A172 (cell line): Measurements from ENCODE around the gene FAM236D. TPM values are rescaled to one million over a fixed set of nuclear protein-coding genes. Genes with fewer than 3 reads are reported as not detected.
"Not testable (repeated sequence)": the region's sequence is repeated elsewhere in the genome, so short reads cannot be mapped to it uniquely, and the experiment has no call there.

Experiments used
- DNase-seq: peaks from one replicate; pipeline ENCODE4 v3.0.0-alpha.2; 2015; ENCODE audit warnings: low spot score
- total RNA-seq: library from RNA; depleted of rRNA; stranded (reverse); fragments of >200 nt; shearing (Covaris generic); gene quantifications from 2 replicates; pipeline ENCODE4 v1.2.3, GENCODE V29; 2014; rRNA removed

The FAM236D gene
- not detected in 2 replicates for total RNA-seq

DNA sequence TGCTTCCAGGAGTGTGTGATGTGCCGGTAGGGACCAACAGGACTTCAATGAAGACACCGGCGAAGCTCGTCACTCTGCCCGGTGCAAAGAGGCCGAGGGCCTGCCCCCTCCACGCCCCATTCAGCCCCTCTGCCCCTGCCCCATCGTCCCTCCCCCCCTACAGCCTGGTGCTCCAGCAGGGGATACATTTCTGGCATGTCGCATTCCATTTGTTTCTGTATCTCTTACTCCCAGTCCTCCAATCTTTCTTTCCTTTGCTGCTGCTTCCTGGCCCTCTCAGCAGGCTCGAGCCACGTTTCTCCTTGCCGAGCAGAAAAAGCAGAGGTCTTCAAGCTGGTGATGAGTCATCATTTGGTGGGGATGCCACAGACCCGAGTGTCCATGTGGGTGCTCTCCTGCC is at the start of gene FAM236D:
FAM236D (minus strand) TSS at position 101 of the 400 bp plus-strand sequence; CDS start at position 1, 100 bp downstream.
- not testable (repeated sequence) for DNase-seq

DNA sequence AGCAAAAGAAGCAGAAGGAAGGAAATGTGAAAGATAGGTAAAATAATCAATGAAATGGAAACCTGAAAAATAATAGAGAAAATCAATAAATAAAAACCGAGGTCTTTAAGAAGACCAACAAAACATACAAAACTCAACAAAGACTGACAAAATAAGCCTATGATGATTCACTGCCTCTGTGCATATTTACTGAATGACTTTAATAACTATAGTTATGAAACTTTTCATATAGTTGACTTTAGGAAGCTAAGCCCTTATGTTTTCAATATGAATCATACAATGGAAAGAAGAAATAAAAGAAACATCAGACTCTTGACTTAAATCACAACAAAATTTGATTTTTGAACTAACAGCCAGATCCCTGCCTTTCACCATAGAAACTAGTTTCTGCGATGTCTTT is 29.5 kb upstream of the FAM236D start:
- not testable (repeated sequence) for DNase-seq

DNA sequence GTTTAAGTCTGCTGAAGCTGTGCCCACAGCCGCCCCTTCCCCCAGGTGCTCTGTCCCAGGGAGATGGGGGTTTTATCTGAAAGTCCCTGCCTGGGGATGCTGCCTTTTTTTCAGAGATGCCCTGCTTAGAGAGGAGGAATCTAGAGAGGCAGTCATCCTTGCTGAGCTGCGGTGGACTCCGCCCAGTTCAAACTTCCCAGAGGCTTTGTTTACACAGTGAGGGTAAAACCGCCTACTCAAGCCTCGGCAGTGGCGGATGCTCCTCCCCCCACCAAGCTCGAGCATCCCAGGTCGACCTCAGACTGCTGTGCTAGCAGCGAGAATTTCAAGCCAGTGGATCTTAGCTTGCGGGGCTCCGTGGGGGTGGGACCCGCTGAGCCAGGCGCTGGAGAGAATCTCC is 22.7 kb upstream of the FAM236D start:
- not testable (repeated sequence) for DNase-seq

DNA sequence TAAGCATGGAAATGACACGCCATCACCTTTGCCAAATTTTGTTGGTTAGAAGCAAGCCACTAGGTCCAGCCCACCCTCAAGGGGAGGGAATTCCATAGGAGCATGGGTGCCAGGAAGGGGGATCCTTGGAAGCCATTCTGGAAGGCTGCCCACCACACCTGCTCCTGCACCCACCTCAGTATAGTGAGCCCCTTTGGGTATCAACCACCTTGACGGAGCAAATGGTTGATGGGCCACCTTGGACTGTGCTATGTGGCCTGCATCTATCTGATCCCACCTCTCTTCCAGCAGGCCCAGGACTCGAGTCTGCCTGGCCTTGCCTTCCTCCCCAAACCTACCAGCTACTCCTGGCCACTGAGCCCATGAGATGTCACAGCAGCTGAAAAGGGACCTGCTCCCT is 17.6 kb downstream of the FAM236D start:
- DNase-seq: not testable (repeated sequence)

DNA sequence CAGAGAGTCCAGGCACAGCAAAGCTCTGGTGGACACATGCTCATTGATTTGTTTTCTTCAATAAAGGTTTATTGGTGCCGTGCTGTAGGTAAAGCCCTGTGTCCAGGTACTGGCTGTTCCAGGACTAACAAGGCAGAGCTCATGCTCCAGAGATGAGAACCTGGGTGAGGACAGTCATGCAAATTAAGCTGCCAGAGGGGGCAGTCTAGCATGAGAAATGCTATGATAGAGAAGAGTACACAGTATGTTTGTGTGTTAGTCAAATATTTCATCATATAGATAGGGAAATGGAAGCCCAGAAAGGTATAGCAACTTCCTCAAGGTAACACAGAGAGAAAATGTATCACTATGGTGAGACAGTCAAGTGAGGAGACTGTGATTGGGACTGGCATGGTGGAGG is 19.9 kb downstream of the FAM236D start:
- DNase-seq: not testable (repeated sequence)

DNA sequence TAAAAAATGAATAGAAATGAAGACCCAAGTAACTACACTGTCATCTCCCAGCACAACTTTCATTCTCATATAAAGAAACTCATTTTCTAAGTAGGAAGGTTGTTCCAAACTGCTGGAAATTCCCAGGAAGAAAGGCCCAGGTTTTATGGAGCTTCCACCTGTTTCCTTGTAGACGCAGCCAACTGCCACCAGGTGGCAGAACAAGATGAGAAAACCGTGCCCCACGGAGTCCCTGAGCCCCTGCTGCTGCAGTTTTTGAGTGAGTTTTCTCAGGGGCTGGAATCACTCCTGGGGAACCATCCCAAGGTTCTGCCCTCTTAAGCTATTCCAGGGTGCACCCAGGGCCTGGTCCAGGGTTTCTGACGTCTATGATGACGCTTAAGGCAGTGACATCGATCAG is 24.0 kb downstream of the FAM236D start:
- DNase-seq: not testable (repeated sequence)

DNA sequence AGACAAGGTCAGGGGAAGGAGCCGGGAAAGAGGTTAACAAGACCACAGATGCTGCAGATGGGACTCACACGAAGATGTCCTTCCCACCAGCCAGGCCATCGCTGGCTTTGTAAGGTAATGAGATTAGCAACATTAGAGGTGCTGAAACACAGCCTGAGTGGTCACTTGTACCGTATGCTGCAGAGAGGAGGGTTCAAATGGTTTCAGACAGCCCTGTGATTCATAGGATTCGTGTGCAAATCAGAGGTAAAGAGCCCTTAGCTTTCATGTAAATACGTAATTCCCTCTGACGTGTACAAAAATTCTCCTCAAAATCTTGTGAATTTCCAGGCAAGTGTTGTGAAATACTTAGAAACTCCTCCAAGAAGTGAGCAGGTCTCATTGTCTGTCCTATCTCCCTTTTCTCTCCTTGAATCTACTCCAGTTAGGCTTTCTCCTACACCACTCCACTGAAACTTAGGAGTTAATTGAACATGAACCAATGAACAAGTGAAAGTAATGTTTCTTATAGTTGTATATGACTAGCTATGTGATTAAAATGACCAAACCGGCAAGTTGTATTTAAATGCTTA is 24.6 kb downstream of the FAM236D start:
- not testable (repeated sequence) for DNase-seq

DNA sequence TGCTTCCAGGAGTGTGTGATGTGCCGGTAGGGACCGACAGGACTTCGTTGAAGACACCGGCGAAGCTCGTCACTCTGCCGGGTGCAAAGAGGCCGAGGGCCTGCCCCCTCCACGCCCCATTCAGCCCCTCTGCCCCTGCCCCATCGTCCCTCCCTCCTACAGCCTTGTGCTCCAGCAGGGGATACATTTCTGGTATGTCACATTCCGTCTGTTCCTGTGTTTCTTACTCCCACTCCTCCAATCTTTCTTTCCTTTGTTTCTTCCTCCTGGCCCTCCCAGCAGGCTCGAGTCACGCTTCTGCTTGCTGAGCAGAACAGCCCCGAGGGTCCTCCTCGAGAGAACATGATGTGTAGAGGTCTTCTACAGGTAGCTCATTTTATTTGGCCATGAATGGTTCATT is 25.4 kb downstream of the FAM236D start, which contains the start of gene FAM236B:
FAM236B (minus strand) TSS at position 101 of the 400 bp plus-strand sequence; CDS start at position 1, 100 bp downstream.
- not testable (repeated sequence) for DNase-seq

DNA sequence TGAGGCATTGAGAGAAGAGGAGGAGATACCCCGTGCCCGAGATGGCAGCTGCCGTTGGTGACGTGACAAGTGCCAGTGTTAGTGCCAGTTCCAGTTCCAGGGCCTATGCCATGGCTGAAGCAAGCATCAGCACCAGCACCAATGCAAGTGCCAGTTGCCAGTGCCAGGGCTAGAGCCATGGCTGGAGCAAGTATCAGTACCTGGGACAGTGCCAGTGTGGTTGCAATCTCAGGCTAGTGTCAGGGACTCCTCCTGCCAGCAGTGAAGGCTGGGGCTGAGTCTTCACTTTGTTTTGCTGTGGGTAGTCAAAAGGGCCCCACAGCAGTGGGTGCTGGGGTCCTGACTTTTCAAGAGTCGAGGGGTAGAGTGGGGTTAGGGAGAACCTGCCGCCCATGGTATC is 29.9 kb downstream of the FAM236D start:
- DNase-seq: not testable (repeated sequence)

DNA sequence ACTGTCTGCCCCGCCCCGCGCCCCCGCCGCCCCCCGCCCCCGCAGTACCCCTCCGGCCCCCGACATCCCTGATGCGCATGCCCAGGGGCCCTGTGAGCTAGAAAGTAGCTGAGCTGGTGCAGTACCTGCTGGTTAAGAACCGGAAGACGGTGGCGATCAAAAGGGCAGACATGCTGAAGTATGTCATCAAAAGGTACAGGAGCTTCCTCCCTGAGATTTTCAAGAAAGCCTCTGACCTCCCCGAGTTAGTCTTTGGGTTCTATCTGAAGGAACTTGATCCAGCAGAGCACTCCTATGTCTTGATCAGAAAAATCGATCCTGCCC is 30.6 kb downstream of the FAM236D start:
- not testable (repeated sequence) for DNase-seq

DNA sequence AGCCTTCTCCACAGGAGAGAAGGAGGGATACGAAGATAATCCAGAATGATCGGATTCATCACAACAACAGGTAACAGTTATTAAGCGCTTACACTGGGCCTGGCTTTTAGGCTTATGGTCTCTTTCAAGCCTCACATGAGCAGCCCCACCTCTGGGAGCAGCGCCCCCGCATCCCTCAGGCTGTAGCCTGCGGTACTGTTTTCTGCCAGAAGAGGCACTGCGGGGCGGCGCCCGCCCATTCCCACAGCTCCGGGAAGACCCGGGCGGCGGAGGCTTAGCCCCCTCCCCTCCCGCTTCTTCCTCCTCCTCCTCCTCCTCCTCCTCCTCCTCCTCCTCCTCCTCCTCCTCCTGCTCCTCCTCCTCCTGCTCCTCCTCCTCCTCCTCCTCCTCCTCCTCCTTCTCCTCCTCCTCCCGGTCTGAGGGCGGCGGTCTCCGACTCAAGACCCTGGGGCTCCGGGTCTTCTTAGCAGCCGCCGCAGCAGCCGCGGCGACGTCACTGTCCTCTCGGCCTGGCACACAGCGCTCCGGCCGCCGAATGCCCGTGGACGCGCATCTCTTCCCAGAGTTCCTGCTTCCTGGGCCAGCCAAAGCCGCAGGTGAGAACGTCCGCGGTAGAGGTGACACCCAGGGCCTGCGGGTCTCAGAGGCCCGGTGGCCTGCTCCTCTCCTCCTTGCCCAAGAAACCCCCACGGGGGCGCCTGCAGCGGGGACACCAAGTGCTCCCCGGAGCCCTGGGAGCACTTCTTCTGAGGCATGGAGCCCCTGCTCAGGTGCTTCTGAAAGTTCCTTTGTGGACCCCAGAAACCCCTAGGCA is 31.1 kb downstream of the FAM236D start, which contains the start of gene DMRTC1B:
DMRTC1B (plus strand) TSS at position 238 of the 814 bp plus-strand sequence. CDS start 68,246 bp downstream, outside the sequence.
- DNase-seq: not testable (repeated sequence)

DNA sequence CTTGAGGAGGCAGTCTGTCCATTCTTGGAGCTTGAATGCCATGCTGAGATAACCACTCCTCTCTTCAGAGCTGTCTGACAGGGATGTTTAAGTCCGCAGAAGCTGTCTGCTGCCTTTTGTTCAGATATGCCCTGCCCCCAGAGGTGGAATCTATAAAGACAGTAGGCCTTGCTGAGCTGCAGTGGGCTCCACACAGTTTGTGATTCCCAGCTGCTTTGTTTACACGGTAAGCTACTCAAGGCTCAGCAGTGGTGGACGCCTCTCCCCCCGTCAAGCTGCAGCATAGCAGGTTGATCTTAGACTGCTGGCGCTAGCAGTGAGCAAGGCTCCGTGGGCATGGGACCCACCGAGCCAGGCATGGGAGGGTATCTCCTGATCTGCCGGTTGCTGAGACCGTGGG is 47.6 kb downstream of the FAM236D start:
- DNase-seq: not testable (repeated sequence)

Other genes starting within 250 kb of the FAM236D start
- gene HDAC8, start 235.4 kb downstream of the FAM236D start, total RNA-seq: 30.2 and 32.2 TPM in 2 replicates
- 7.5 and 7.9 TPM in 2 replicates for gene PHKA1, start 93.9 kb downstream of the FAM236D start, total RNA-seq
- gene DMRTC1B, start 31.3 kb downstream of the FAM236D start, total RNA-seq: not detected in 2 replicates
- gene FAM236B, start 25.6 kb downstream of the FAM236D start, total RNA-seq: not detected in 2 replicates
- not detected in 2 replicates for gene FAM236C, start 104.4 kb upstream of the FAM236D start, total RNA-seq
- not detected in 2 replicates for gene FAM236A, start 130.0 kb upstream of the FAM236D start, total RNA-seq
- gene DMRTC1, start 135.6 kb upstream of the FAM236D start, total RNA-seq: not detected in 2 replicates
- not detected in 2 replicates for gene PABPC1L2B, start 194.7 kb upstream of the FAM236D start, total RNA-seq